Astrocyte (in vitro differentiated cells and primary cell): Measurements from ENCODE around the gene HKDC1. TPM values are rescaled to one million over a fixed set of nuclear protein-coding genes. Genes with fewer than 3 reads are reported as not detected.
A peak's percentile ranks its signal among the peaks of the same experiment; 100 is the strongest.

Experiments
- DNase-seq: peaks from one replicate; pipeline ENCODE4 v3.0.0-alpha.2; 2010; ENCODE audit warnings: low read depth
- FAIRE-seq: peaks from 2 replicates; lab custom pipeline; 2011; peaks lifted over from hg19 to GRCh38; lab: Jason Lieb, UNC
- H2AFZ ChIP-seq: 2 replicates; pipeline ENCODE4 v1.6.0; 2012; ENCODE audit warnings: low read depth, low read length, inconsistent platforms
- H3K27ac ChIP-seq: 2 replicates; pipeline ENCODE4 v1.5.1; 2011; ENCODE audit warnings: low read depth, low read length, inconsistent platforms
- H3K27me3 ChIP-seq: 2 replicates; pipeline ENCODE4 v1.6.0; 2011; ENCODE audit warnings: low read length, inconsistent platforms; ENCODE audit not compliant: insufficient read depth
- H3K36me3 ChIP-seq: 2 replicates; pipeline ENCODE4 v1.5.1; 2011; ENCODE audit warnings: low read length, inconsistent platforms; ENCODE audit not compliant: insufficient read depth
- H3K4me1 ChIP-seq: 2 replicates; pipeline ENCODE4 v1.5.1; 2011; ENCODE audit warnings: low read length, inconsistent platforms; ENCODE audit not compliant: insufficient read depth
- H3K4me2 ChIP-seq: 2 replicates; pipeline ENCODE4 v1.6.0; 2012; ENCODE audit warnings: low read length, inconsistent platforms
- H3K4me3 ChIP-seq: 2 replicates; pipeline ENCODE4 v1.5.1; 2011; ENCODE audit warnings: low read depth, mild to moderate bottlenecking, low read length, inconsistent platforms; ENCODE audit not compliant: insufficient read depth
- H3K79me2 ChIP-seq: 2 replicates; pipeline ENCODE4 v1.6.0; 2012; ENCODE audit warnings: mild to moderate bottlenecking, low read length, inconsistent platforms; ENCODE audit not compliant: insufficient read depth
- H3K9ac ChIP-seq: 2 replicates; pipeline ENCODE4 v1.6.0; 2012; ENCODE audit warnings: mild to moderate bottlenecking, low read length, inconsistent platforms
- H3K9me3 ChIP-seq: 2 replicates; pipeline ENCODE4 v1.5.1; 2012; ENCODE audit warnings: low read depth, mild to moderate bottlenecking, low read length, inconsistent platforms; ENCODE audit not compliant: insufficient read depth
- H4K20me1 ChIP-seq: 2 replicates; pipeline ENCODE4 v1.6.0; 2012; ENCODE audit warnings: low read length, inconsistent platforms; ENCODE audit not compliant: insufficient read depth
- H3K27ac Mint-ChIP-seq: one replicate; pipeline ENCODE4 v1.8.0; 2021; ENCODE audit warnings: mild to moderate bottlenecking, mixed read lengths; ENCODE audit not compliant: unreplicated experiment
- H3K27me3 Mint-ChIP-seq: one replicate; pipeline ENCODE4 v1.8.0; 2021; ENCODE audit warnings: low read depth, mixed read lengths; ENCODE audit not compliant: unreplicated experiment
- H3K36me3 Mint-ChIP-seq: one replicate; pipeline ENCODE4 v1.8.0; 2021; ENCODE audit warnings: low read depth, mixed read lengths; ENCODE audit not compliant: unreplicated experiment
- H3K4me1 Mint-ChIP-seq: one replicate; pipeline ENCODE4 v1.8.0; 2021; ENCODE audit warnings: low read depth, mixed read lengths; ENCODE audit not compliant: unreplicated experiment
- H3K4me3 Mint-ChIP-seq: one replicate; pipeline ENCODE4 v1.8.0; 2021; ENCODE audit warnings: mild to moderate bottlenecking, moderate library complexity, mixed read lengths; ENCODE audit not compliant: unreplicated experiment
- H3K9me3 Mint-ChIP-seq: one replicate; pipeline ENCODE4 v1.8.0; 2021; ENCODE audit warnings: mild to moderate bottlenecking, mixed read lengths; ENCODE audit not compliant: unreplicated experiment
- CTCF ChIP-seq: IDR thresholded peaks from 2 replicates; pipeline ENCODE4 v1.5.1; 2011; ENCODE audit warnings: low read depth, mild to moderate bottlenecking, inconsistent platforms, low read length, moderate library complexity; ENCODE audit not compliant: insufficient read depth
- EZH2 ChIP-seq: IDR thresholded peaks from 2 replicates; pipeline ENCODE4 v1.6.1; 2012; ENCODE audit warnings: mild to moderate bottlenecking, low read length, inconsistent platforms; ENCODE audit not compliant: insufficient read depth
- total RNA-seq: library from RNA; stranded (reverse); gene quantifications from 2 replicates; pipeline ENCODE4 v1.2.1, GENCODE V29; 2021

Gene HKDC1
- total RNA-seq, 1 donor from 2014 or later = 4.2 TPM

- Mint-ChIP-seq H3K9me3 (no peaks in the 10 kb centered on the region), H3K36me3 (no peaks in the 10 kb centered on the region), H3K27me3 (no peaks in the 10 kb centered on the region), H3K4me1 (peaks cover 28% of the 10 kb centered on the region), H3K4me3 (no peak overlapping the region), H3K27ac (peak overlapping the region; percentile 95)
- Histone ChIP-seq H3K4me2 (peak overlapping the region; percentile 11), H4K20me1 (no peaks in the 10 kb centered on the region), H3K9me3 (no peaks in the 10 kb centered on the region), H3K27me3 (peaks cover 2% of the 10 kb centered on the region), H3K27ac (peak overlapping the region; percentile 85), H3K4me1 (peaks cover 6% of the 10 kb centered on the region), H2AFZ (no peak overlapping the region), H3K9ac (peak overlapping the region; percentile 46), H3K4me3 (no peak overlapping the region), H3K79me2 (no peaks in the 10 kb centered on the region), H3K36me3 (no peaks in the 10 kb centered on the region)
- DNase-seq (peak; percentile 93), FAIRE-seq (peak; percentile 50)
- TF ChIP-seq CTCF = no peak
- no peak for TF ChIP-seq EZH2
These were observed 2.9 kb upstream of the HKDC1 start for GRCh38 chr10:69217119-69217754.

- H3K4me3 ChIP-seq = no peak overlapping the region
- H3K27me3 ChIP-seq = peaks cover 2% of the 10 kb centered on the region
- H4K20me1 ChIP-seq = no peaks in the 10 kb centered on the region
- Mint-ChIP-seq H3K4me3 (no peak overlapping the region), H3K9me3 (no peaks in the 10 kb centered on the region), H3K4me1 (peaks cover 26% of the 10 kb centered on the region), H3K27ac (peak overlapping the region; percentile 87), H3K27me3 (no peaks in the 10 kb centered on the region), H3K36me3 (no peaks in the 10 kb centered on the region)
- H3K4me1 ChIP-seq = peaks cover 12% of the 10 kb centered on the region
- no peak overlapping the region for H2AFZ ChIP-seq
- DNase-seq (no peak), FAIRE-seq (no peak)
- H3K36me3 ChIP-seq = no peaks in the 10 kb centered on the region
- H3K27ac ChIP-seq = no peak overlapping the region
- H3K4me2 ChIP-seq = no peak overlapping the region
- no peak overlapping the region for H3K9ac ChIP-seq
- H3K9me3 ChIP-seq = no peaks in the 10 kb centered on the region
- H3K79me2 ChIP-seq = no peaks in the 10 kb centered on the region
- TF ChIP-seq EZH2 (no peak), CTCF (no peak)
These were observed 1.3 kb upstream of the HKDC1 start for GRCh38 chr10:69218831-69219230.

- Mint-ChIP-seq H3K36me3 (no peaks in the 10 kb centered on the region), H3K4me3 (peak overlapping the region; percentile 51)
These were observed 375 bp downstream of the HKDC1 start for GRCh38 chr10:69220507-69220906.

More at GRCh38 chr10:69220507-69220906, 375 bp downstream of the HKDC1 start:
- H3K27ac Mint-ChIP-seq = peak overlapping the region; percentile 38
- no peaks in the 10 kb centered on the region for H3K9me3 Mint-ChIP-seq
- H4K20me1 ChIP-seq = no peaks in the 10 kb centered on the region
- peaks cover 12% of the 10 kb centered on the region for H3K4me1 ChIP-seq
- no peak overlapping the region for H3K4me2 ChIP-seq
- no peak overlapping the region for H3K27ac ChIP-seq
- FAIRE-seq (no peak), DNase-seq (no peak)
- no peak overlapping the region for H3K9ac ChIP-seq
- H2AFZ ChIP-seq = no peak overlapping the region
- H3K27me3 Mint-ChIP-seq = no peaks in the 10 kb centered on the region
- no peak overlapping the region for H3K4me3 ChIP-seq
- no peaks in the 10 kb centered on the region for H3K79me2 ChIP-seq
- H3K36me3 ChIP-seq = no peaks in the 10 kb centered on the region
- TF ChIP-seq EZH2 (no peak), CTCF (no peak)
- H3K9me3 ChIP-seq = no peaks in the 10 kb centered on the region
- no peaks in the 10 kb centered on the region for H3K27me3 ChIP-seq
- peaks cover 27% of the 10 kb centered on the region for H3K4me1 Mint-ChIP-seq
